Activated CD4-positive, alpha-beta T cell treated with anti-CD3 and anti-CD28 coated beads, Interleukin-2, amount 50 U/mL, for 4 hours (primary cell): ENCODE measurements around the gene AQP12A.
A peak's percentile ranks its signal among the peaks of the same experiment; 100 is the strongest.

Experiments
- DNase-seq, 2 experiments: peaks; one replicate each; pipeline ENCODE4 v3.0.0-alpha.2; 2020

The AQP12A gene

DNA sequence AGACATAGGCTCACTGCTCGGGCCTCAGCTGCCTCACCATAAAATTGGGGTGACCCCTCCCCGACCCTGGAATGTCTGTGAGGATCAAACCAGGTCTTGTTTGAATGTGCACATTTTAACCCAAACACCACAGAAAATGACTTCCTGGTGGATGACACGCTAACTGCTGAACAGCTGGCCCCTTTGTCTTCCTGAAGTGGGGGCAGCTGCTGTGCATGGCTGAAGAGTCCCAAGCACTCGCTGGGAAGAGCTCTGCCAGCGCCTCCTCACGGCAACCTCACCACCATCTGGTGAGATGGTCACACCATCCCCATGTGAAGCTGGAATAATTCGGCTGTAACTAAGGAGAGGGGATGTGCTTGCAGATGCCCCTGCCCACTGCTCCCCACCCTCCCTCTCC is 34.0 kb downstream of the AQP12A start:
- DNase-seq: no peak

DNA sequence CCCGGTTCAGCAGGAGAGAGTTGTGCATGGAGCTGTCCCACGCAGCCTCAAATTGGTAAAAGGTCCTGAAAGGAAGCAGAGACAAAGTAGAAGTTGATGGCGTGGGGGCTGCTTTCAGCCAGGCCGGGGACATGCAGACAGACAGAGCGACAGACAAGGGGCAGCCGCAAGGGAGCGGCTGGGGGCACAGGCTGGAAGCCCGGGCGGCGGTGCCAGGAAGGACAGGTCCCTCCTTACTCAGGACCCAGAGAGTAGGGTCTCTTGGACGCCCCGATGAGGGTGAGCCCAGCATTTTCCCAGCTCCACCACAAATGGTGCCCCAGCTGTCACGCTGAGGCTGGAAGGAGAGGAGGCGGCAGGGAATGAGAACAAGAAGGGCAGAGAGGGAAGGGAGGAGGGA is 35.2 kb downstream of the AQP12A start:
- no peak for DNase-seq

DNA sequence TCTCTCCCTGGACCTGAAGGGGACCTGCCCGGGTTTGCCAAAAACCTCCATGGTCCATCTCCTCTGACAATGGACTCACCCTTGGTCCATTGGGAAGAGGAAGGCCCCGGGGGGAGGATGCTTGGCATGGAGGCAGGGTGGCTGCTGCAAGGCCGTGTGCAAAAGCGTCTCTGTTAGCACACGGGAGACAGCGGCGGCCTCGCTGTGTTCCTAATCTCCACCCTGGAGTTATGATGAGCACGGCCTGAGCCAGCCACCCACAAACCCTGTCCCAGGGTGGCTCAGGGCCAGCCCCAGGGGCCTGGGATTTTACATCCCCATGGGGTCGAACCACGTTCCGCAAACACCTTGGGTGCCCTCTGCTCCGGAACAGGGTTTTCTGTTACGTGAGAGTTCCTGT is 35.8 kb downstream of the AQP12A start:
- DNase-seq: no peak

DNA sequence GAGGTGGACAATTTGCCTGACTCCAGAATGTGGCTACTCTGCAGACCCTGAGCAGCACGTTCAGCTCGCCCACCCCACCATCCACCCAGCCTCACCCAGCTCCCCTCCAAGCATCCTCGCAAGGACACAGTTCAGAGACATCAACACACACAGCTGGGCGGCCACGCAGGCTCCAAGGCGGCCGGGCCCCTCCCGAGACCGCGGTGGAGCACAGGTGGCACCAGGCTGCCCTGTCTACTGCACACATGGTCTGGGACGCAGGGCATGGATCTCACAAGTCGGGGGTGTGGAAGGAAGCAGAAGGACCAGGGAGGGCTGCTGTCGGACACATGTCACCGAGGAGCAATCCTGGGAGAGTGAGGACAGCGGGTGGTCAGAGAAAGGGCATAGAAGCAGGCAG is 36.2 kb downstream of the AQP12A start:
- no peak for DNase-seq

DNA sequence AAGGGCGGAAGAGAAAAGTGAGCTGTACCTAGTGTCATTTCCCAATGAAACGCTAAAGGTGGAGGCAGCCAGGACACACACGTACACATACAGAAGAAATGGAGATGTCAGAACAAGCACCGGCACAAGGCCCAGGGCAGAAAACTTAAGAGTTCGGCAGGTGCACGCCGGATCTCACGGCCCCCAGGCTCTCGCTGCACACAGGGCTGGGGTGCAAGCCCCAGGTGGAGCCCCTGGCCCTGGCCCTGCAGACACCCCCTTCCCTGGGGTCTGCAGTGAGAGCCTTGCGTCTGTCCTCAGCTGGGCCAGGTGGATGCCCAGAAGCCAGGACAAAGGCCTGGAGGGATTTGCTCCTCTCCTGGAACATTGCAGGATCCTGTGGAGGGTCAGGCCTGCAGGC is 36.7 kb downstream of the AQP12A start:
- no peak for DNase-seq

DNA sequence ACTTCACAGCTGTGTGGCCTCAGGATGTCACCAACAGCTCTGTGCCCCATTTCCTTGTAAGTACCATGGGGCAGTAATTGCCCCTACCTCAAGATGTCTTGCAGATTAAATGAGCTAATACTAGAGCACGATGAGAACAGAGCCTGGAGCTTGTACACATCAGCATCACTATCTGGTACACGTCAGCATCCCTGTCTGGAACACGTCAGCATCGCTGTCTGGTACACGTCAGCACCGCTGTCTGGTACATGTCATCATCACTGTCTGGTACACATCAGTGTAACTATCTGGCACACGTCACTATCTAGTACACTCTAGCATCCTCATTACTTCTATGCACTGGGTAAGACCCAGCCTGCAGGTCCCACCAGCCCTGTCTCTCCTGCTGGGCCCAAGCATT is 37.2 kb downstream of the AQP12A start:
- DNase-seq: no peak

DNA sequence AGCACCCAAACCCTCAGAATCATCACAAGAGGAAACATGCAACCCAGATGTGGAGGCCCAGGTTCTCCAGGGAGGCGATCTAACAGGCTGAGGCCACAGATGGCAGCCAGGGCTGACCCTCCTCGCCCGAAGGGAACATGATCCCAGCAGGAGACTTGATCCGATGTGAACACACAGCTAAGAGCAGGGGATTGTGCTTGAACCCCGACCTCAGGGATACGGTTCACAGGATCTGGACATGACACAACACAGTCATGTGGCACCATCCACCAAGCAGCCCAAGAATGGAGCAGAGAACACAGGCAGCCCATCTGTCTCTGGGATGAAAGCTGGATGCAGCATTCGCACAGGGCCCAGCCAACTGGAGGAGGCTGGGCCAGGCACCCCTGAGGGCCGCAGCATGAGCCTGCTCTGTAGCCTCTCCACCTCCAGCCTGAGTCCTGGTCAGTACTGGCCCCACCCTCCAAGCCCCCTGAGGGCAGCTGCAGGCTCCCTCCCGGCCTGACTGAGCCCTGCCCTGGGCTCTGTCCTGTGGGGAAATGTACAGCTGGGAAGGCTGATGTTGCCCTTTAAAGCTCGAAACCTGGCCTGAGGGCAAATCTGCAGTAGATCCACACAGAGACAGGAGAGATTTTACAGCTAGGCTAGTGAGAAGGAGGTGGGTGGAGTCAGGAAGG is 39.0 kb downstream of the AQP12A start:
- no peak for DNase-seq

DNA sequence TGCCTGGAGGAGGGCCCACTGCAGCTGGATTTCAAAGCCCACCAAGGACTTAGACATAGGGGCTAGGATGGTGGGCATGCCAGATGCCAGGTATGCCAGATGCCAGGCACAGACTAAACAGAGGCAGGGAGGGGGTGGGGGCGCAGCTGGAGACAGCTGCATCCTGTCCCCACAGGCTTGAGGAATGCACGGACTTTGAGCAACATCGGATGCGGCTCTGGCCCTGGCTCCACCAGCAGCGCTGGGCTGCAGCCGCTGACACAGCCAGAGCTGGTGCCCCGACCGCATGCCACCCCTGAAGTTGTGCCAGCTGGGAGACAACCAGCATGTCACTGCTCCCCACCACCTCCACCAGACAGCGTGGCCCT is 39.5 kb downstream of the AQP12A start:
- DNase-seq: no peak

DNA sequence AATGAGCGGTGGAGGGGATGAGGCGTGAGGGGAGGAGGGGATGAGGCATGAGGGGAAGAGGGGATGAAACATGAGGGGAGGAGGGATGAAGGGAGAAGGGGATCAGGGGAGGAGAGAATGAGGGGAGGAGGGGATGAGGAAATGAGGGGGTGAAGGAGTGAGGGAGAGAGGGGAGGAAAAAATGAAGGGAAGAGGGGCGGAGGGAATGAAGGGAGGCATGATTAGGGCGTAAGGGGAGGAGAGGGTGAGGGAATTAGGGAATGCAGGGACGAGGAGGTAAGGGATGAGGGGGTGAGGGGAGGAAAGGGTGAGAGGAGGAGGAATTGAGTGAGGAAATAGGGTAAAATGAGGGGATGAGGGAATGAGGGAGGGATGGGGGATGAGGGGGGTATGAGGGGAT is 40.5 kb downstream of the AQP12A start:
- no peak for DNase-seq

DNA sequence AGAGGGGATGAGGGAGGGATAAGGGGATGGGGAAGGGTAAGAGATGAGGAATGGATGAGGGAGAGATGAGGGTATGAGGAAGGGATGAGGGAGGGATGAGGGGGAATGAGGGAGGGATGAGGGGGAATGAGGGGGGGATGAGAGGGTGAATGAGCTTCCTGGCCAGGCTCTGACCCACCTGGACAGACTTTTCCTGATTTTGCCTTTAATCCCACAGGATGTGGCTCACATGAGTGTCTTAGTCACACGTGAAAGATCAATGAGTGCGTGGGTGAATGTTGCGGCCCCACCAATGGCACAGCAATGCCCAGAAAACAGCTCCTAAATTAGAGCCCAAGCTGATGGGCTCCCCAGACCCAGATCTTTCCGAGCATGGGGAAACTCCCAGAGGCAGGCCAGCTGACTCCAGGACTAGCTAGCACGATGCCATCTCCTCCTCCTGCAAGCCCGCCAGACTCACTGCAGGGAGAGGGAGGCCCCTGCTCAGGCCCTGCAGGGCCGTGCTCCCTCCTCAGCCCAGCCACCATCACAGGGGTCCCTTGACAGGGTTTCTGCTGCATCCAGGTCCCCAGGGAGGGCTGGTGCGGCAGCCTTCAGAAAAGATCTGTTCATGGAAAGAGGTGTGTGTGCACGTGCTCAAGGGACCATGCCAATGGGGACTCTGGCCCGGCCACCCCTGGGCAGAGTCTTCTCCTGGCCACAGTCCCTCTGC is 41.4 kb downstream of the AQP12A start:
- no peak for DNase-seq

DNA sequence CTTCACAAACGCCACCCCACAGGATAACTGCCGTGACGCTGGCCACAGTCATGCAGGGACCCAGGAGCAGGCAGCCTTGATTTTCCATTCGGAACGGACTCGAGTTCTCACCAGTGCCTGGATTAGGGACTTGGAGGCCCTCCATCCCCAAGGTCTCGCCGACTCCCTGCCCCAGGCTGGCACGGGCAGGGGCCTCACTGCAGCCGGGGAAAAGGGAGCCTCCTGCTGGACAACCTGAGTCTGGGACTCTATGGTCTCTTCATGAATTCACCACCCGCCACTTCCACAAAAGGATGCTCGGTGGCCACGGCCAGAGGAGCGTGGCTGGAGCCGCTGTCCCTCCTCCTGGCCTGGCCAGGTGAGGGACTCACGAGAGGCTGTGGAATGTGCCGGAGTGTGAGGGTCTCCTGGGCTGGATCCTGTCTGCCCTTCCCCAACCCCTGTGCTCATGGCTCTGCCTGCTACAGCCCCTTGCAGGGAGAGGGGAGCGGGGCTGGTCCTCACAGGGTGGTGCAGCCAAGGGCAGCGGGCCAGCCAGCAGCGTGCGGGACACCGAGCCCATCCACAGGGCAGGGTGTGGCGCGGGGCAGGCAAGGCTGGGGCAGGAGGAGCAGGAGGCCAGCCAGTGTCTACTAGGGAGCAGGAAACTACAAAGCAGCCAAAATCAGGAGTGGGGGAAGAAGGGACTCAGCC is 42.3 kb downstream of the AQP12A start:
- peak in 1 of 2 experiments; percentile 16 for DNase-seq

DNA sequence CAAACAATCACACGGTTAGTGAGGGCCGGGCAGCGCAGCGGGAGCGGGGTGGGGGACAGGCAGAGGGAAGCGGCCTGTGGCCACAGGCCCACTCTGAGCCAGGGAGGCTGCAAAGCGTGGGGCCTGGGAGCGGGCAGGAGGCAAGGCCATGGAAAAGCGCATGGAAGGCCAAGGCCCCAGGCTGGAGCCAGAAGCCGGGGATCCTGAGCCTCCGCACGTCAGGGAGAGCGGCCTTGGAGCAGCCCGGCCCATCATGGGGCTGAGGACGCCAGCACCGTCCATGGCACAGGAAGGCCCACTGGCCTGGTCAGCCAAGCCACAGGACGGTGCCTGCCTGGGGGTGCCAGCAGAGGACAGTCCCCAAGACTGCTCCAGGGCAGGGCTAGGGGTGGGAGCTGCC is 43.1 kb downstream of the AQP12A start:
- no peak for DNase-seq

DNA sequence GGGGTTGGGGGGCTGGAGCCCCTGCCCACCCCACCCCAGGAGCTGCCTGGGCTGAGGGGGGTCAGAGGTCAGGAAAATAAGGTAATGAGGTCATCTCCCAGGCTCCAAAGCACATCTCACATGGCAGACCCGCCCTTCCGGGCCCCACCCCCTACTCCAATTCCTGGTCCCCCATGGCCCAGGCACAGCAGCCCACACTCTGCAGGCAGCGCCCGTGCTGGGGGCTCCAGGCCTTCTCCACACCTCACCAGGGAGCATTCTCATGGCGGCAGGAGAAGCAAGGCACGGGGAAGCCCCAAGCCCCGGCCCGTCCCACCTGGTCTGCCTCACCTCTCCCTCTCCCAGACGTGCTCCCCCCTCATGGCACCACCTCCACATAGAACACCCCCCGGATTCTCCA is 43.8 kb downstream of the AQP12A start:
- no peak for DNase-seq

DNA sequence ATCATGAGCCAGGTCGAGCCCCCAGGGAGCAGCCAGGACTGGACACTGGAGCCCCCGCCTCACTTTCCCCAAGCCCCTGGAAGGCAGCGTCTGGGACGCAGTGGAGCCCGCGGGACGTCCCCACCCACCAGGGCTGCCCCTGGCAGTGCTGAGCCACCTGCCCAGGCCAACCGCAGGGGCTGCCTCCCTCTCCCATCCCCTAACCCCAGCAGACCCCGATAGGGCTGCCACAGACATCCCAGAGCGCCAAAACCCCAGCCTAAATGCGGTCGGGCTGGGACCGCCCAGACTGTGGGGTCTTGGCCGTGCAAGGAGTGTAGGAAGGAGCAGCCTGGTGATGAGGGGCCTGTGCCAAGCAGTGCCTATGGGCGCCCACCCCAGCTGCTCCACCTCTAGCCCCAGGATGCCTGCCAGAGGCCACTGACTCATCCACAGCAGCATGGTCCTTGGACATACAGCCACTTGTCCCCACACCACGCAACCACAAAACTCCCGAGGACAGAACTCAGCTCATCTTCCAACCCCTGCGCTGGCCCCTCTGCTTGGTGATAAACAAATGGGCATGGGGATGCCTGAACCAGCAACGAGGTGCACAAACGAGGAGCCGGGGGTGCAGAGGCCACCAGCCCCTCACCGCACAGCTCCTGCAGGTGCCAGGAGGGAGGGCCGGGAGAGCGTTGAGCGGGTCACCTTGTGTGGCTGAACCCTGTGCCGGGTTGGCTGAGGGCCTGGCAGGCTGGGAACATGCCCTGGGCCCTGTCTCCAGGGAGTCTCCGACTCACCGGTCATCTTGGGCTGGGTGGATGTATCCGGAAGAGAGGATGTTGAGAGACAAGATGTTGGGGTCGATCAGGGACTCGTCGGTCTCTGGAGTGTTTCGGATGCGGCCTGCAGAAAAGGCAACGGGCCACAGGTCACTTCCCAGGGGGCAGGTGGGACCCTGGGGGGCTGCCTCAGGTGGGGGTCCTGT is 44.9 kb downstream of the AQP12A start:
- no peak for DNase-seq

DNA sequence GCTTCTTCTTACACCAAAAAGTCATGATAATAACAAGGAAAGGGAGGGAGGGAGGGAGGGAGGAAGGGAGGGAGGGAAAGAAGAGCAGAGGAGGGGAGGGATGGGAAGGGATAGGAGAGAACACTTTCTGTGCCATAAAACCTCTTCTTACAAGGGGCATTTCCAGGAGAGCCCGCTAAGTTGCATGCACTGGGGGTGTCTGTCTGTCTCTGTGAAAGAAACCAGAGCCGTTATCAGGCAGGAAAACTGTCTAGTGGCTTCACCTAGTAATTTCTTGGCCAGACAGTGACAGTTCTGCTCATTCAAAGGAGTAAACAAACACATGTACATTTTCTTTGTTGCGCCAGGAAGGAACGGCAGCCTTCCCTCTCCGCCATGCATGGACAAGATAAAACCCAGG is 45.8 kb downstream of the AQP12A start:
- no peak for DNase-seq

DNA sequence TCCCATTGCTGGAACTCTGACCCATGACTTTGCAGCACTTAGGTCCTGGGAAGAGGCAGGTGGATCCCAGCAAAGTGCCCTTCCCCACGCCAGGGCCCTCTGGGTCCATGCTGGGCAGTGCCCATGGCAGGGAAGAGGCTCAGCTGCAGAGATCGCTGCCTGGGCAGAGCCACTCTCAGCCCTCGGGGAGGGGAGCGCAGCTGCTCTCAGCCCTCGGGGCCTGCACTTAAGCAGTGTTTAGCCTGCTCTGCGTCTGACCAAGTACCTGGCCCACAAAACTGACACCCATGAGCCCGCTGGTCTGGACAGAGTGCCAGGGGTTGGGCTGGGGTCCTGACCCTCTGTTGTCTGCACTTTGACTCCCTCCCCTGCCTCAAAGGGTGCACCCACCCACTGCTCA is 46.3 kb downstream of the AQP12A start:
- DNase-seq: no peak

DNA sequence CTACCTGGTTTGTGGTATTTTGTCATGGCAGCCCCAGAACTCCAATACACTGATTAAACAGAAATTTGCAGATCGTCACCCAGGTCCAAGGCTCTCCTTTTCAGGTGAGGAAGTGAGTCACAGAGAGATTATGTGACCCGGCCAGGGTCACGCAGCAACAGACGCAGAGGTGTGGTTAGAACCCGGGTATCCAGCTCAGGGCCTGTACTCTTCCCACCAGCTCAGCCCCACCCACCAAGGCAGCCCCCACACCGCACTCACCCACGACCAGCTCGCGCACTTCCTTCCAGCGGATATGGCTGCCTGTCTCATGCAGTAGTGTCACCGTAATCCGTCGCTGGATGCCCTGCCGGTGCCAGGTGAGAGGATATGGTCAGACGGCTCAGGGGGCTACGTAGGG is 48.1 kb downstream of the AQP12A start:
- peak; percentile 20 for DNase-seq

DNA sequence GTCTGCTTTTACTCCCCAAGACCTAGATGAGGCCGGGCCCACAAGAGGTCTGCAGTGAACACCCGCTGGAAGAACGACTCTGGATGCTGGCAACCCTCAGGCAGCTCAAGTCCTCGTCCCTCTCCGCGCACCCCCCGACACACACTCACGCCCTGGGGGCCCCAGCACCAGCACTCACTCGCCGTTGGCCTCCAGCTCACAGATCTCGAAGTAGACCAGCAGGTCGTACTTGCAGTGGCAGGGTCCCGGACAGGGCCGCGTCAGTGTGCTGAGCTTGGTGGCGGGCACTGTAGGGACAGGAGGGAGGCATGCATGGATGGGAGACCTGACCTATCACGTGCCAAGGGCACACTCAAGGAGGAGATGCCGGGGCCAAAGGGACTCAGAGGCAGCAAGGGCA is 49.4 kb downstream of the AQP12A start:
- DNase-seq: no peak

DNA sequence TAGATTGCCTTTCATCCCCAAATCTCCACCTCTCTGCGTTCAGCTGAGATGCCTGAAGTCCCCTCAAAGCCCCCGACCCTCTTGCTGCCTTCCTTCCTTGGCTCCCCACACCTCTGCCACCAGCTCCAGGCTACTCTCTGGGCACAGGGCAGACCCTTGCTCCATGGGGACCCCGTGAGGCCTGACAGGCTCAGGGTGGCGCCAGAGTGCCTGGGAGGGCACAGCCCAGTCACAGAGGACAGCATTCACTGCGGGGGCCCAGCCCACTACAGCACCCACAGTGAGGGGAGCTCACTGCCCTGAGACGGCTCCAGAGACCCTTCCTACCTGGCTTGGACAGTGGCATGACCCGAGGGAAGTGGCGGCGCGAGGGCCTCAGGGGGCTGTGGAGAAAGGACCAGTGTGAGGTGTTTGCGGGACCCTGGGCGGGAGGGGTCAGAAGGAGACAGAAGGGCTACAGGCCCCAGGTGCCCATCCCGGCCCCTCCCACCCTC is 51.0 kb downstream of the AQP12A start:
- DNase-seq: no peak

DNA sequence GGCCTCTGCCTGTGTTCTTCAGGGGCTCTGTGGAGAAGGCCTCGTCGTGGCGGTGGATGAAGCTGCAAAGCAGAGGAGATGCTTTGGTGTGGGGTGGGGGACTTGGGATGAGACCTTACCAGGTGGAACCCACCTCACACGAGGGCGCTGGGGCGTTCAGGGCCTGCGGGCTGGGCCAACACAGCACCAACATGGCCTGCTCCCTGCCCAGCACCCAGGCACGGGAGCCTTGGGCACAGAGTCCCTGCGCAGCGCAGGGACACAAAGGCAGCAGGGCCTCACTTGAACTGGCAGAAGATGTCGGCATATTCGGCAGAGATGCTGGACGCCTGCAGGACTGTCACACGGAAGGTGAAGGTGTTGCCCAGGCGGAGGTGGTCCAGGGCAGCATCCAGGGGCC is 53.8 kb downstream of the AQP12A start:
- DNase-seq: no peak

DNA sequence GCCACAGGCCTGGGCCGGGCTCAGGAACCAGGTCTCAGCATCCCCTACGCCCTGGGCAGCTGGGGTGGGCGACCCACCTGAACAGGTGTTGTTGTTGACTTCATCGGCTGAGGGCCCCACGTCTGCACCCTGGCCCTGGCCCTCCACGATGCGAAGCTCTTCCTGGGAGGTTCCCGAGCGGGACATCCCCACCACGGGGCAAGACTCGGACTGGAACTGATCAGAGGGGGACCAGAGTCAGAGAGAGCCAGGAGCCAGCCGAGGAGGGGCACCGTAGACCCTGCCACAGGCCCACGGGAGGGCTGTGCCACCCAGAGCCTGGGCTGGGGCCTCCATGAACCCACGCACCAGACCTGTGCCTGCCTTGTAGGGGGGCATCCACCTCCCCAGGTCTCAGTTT is 54.3 kb downstream of the AQP12A start:
- DNase-seq: no peak

DNA sequence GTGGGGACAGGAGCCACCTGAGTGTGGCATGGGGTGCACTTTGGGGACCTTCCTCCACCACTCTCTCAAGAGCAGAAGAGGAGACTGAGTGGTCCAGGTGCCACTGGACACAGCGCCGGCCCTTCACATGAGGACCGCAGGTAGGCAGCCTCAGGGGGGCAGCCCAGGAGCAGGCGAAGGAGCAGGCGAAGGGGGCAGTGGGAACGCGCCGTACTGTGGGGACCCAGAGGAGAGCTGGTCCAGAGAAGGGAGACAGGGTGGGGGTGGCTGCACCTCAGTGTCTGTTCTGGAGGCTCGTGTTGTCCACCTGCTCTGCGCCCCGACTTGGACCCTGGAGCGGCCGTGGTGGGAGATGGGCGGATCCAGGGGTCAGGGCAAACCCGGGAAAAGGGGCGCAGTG is 55.0 kb downstream of the AQP12A start:
- no peak for DNase-seq

DNA sequence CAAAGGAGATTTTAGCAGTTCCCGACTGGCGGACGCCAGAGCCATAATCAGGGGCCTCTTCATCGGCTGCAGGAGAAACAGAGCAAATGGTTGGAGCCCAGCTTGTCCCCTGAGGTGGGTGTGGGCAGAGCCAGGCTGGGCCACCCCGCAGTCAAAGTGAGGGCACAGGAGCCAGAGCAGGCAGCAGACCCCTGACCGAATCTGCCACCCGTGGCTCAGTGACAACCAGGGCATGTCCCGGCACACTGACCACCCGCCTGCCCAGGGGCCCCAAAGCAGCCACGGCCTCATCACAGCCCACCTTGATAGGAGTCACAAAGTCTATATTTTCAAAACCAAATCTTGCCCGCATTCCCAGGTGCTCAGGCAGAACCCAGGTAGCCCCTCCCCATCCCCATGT is 55.6 kb downstream of the AQP12A start:
- DNase-seq: no peak
